Neuronal stem cell (in vitro differentiated cells): Measurements from ENCODE around the gene PLD1.

Experiments used
- DNase-seq: peaks from one replicate; pipeline ENCODE4 v3.0.0-alpha.2; 2013; ENCODE audit warnings: low spot score
- H2AFZ ChIP-seq: one replicate; pipeline ENCODE4 v1.6.1; 2013; ENCODE audit warnings: mild to moderate bottlenecking, low read length, inconsistent platforms
- H2AK5ac ChIP-seq: 2 replicates; pipeline ENCODE4 v1.6.1; 2013; ENCODE audit warnings: low read depth, mild to moderate bottlenecking, inconsistent platforms, low read length, moderate library complexity, mixed read lengths
- H2BK120ac ChIP-seq: 2 replicates; pipeline ENCODE4 v1.6.1; 2013; ENCODE audit warnings: low read depth, mild to moderate bottlenecking, inconsistent platforms, low read length, moderate library complexity, mixed read lengths
- H2BK12ac ChIP-seq: one replicate; pipeline ENCODE4 v1.6.1; 2013; ENCODE audit warnings: low read length, inconsistent platforms
- H2BK15ac ChIP-seq: 2 replicates; pipeline ENCODE4 v1.6.1; 2013; ENCODE audit warnings: mild to moderate bottlenecking, low read length, inconsistent platforms, mixed read lengths
- H2BK5ac ChIP-seq: one replicate; pipeline ENCODE4 v1.6.1; 2013; ENCODE audit warnings: inconsistent platforms, mild to moderate bottlenecking, low read length, moderate library complexity
- H3K14ac ChIP-seq: one replicate; pipeline ENCODE4 v1.6.1; 2013; ENCODE audit warnings: low read length, inconsistent platforms
- H3K18ac ChIP-seq: 2 replicates; pipeline ENCODE4 v1.6.1; 2013; ENCODE audit warnings: low read length, inconsistent platforms
- H3K23ac ChIP-seq: 2 replicates; pipeline ENCODE4 v1.6.1; 2013; ENCODE audit warnings: low read depth, mild to moderate bottlenecking, mixed read lengths, low read length, inconsistent platforms; ENCODE audit not compliant: poor library complexity
- H3K27ac ChIP-seq: replicated peaks from 3 replicates; pipeline ENCODE4 v1.5.1; 2013; ENCODE audit warnings: low read length, inconsistent platforms
- H3K27me3 ChIP-seq, 3 experiments: 2 replicates each; pipeline ENCODE4 v1.6.1; 2013; ENCODE audit warnings: low read length in 3 of 3, mild to moderate bottlenecking in 2 of 3, inconsistent platforms in 1 of 3, low read depth in 1 of 3, mixed read lengths in 1 of 3, moderate library complexity in 1 of 3; ENCODE audit not compliant: control insufficient read depth in 3 of 3, insufficient read depth in 3 of 3
- H3K36me3 ChIP-seq, 2 donors: replicated peaks in 1 of 2; 2 replicates each; pipeline ENCODE4 v1.6.1; 2013; ENCODE audit warnings: low read length in 2 of 2; ENCODE audit not compliant: control insufficient read depth in 2 of 2, insufficient read depth in 2 of 2
- H3K4ac ChIP-seq: 2 replicates; pipeline ENCODE4 v1.6.1; 2013; ENCODE audit warnings: inconsistent platforms, mild to moderate bottlenecking, low read length, moderate library complexity
- H3K4me1 ChIP-seq, 2 donors: 1 replicate in 1 of 2; 2 replicates in 1 of 2; pipeline ENCODE4 v1.6.1; 2013; ENCODE audit warnings: low read length in 2 of 2, low read depth in 1 of 2; ENCODE audit not compliant: control insufficient read depth in 2 of 2, insufficient read depth in 1 of 2
- H3K4me2 ChIP-seq: one replicate; pipeline ENCODE4 v1.6.1; 2013; ENCODE audit warnings: mild to moderate bottlenecking, low read length, inconsistent platforms; ENCODE audit not compliant: insufficient read depth, poor library complexity, severe bottlenecking
- H3K4me3 ChIP-seq, 2 donors: 2 replicates each; pipeline ENCODE4 v1.5.1; 2013; ENCODE audit warnings: low read length in 2 of 2, mild to moderate bottlenecking in 2 of 2, inconsistent platforms in 1 of 2, moderate library complexity in 1 of 2
- H3K79me1 ChIP-seq: one replicate; pipeline ENCODE4 v1.6.1; 2013; ENCODE audit warnings: low read depth, mild to moderate bottlenecking, inconsistent platforms, low read length, moderate library complexity
- H3K9ac ChIP-seq: one replicate; pipeline ENCODE4 v1.6.1; 2013; ENCODE audit warnings: mild to moderate bottlenecking, low read depth, low read length, inconsistent platforms; ENCODE audit not compliant: poor library complexity
- H3K9me3 ChIP-seq, 2 donors: replicated peaks in 1 of 2; 2 replicates each; pipeline versions ENCODE3 to v1.6.1; 2013; ENCODE audit warnings: low read length in 2 of 2, mild to moderate bottlenecking in 2 of 2, inconsistent platforms in 1 of 2, low read depth in 1 of 2, mixed read lengths in 1 of 2, moderate library complexity in 1 of 2; ENCODE audit not compliant: control insufficient read depth in 2 of 2, insufficient read depth in 1 of 2
- H4K8ac ChIP-seq: one replicate; pipeline ENCODE4 v1.6.1; 2013; ENCODE audit warnings: low read depth, mild to moderate bottlenecking, inconsistent platforms, low read length, moderate library complexity
- H4K91ac ChIP-seq: one replicate; pipeline ENCODE4 v1.6.1; 2013; ENCODE audit warnings: low read length, low read depth, mild to moderate bottlenecking, inconsistent platforms; ENCODE audit not compliant: poor library complexity
- WGBS, 2 donors: extraction: QIAGEN DNeasy Blood & Tissue Kit; methylation state at CpG; one replicate each; pipeline ENCODE4 v1.1.7; 2013; ENCODE audit warnings: missing lambda C conversion rate in 2 of 2, mixed read lengths in 1 of 2; ENCODE audit not compliant: insufficient read length in 2 of 2, insufficient replicate concordance in 1 of 2; ENCODE audit errors: extremely low coverage in 2 of 2; 5-methylcytosine and 5-hydroxymethylcytosine counted together

PLD1 gene

GRCh38 chr3:171568766-171569165, 241.5 kb downstream of the PLD1 start:
- H3K23ac ChIP-seq = no peak overlapping the region
- H2BK120ac ChIP-seq = no peak overlapping the region
- no peak overlapping the region for H3K4ac ChIP-seq
- DNase-seq = no peak
- no peaks in the 10 kb centered on the region for H3K27me3 ChIP-seq
- H3K4me2 ChIP-seq = no peak overlapping the region
- H2BK5ac ChIP-seq = no peak overlapping the region
- H4K8ac ChIP-seq = no peak overlapping the region
- no peaks in the 10 kb centered on the region for H3K9me3 ChIP-seq
- no peak overlapping the region for H3K9ac ChIP-seq
- H3K18ac ChIP-seq = no peak overlapping the region
- no peaks in the 10 kb centered on the region for H3K36me3 ChIP-seq
- no peak overlapping the region for H3K14ac ChIP-seq
- H3K79me1 ChIP-seq = no peaks in the 10 kb centered on the region
- no peak overlapping the region for H2AFZ ChIP-seq
- H3K4me1 ChIP-seq = peaks cover 0 to 6% of the 10 kb centered on the region in 2 donors
- H2BK12ac ChIP-seq = no peak overlapping the region
- no peak overlapping the region for H2BK15ac ChIP-seq
- H3K4me3 ChIP-seq = no peak overlapping the region
- H3K27ac ChIP-seq = no peak overlapping the region
- H2AK5ac ChIP-seq = no peak overlapping the region
- no peak overlapping the region for H4K91ac ChIP-seq

DNA sequence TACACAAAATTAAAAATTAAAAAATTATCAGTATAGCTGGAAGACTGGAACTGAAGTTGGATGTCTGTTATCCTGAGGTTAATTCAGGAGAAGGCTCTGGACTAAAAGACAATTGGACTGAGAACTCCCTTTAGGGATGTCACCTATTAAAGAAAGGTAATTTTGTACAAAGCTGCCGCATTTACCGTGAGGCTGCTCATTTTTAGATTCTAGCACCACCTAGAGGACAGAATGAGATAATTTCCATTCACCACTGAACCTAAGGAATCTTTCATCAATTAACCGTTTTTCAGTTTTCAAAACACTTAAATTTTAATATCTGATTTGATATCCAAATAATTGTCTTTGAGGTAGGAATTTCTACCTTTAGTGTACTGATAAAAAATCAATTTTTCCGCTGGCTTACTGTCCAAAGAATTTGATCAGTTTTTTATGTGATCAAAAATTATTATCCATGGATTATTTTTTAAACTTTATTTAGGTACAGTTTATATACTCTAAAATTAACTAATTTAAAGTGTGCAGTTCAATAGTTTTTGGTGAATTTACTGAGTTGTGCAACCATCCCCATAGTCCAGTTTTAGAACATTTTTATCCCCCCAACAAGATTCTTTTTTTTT, 243.4 kb downstream of the PLD1 start:
- Histone ChIP-seq H3K4me1 (peaks cover 0 to 6% of the 10 kb centered on the region in 2 donors), H2AK5ac (no peak overlapping the region), H2AFZ (no peak overlapping the region), H2BK120ac (no peak overlapping the region), H3K9ac (no peak overlapping the region), H3K79me1 (no peaks in the 10 kb centered on the region), H3K27ac (no peak overlapping the region), H3K4ac (no peak overlapping the region), H3K14ac (no peak overlapping the region), H4K91ac (no peak overlapping the region), H3K4me3 (no peak overlapping the region), H3K23ac (no peak overlapping the region), H3K36me3 (no peaks in the 10 kb centered on the region), H2BK5ac (no peak overlapping the region), H3K18ac (no peak overlapping the region), H4K8ac (no peak overlapping the region), H2BK12ac (no peak overlapping the region), H3K4me2 (no peak overlapping the region), H3K27me3 (no peaks in the 10 kb centered on the region), H3K9me3 (peaks cover 0 to 4% of the 10 kb centered on the region in 2 donors), H2BK15ac (no peak overlapping the region)
- no CpG with 5 or more reads among the region's 4 CpGs for WGBS, 2 donors
- peak; percentile 46 for DNase-seq

DNA sequence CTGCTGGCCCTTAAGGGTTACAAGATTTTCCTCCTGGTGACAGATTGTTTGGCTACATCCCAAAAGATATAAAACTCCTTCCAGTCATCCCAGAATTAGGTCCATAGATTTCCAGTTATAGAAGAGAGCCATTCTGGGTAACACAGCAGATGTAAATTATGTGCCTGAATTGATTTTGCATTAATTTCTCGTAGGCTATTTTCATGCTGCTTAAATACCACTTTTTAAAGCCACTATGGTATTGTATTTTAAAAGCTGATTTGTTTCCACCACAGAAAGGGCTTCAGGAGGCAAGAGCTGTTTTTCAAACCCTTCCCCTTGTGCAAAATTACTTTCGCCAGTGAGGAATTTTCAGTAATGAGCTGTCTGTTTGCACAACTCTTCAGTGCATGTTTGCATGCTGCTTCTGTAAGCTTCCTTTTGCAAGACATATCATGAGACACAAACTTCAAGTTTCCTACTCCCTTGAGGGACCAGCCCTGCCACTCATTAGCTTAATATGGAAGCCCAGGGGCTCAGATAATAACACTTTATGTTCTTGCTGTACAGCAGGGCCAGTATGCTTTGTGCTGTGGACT, 244.7 kb downstream of the PLD1 start:
- Histone ChIP-seq H3K4me3 (no peak overlapping the region), H2AFZ (peak overlapping the region; percentile 42), H3K36me3 (no peaks in the 10 kb centered on the region), H3K27ac (no peak overlapping the region), H3K4me2 (no peak overlapping the region), H3K79me1 (no peaks in the 10 kb centered on the region), H2BK5ac (no peak overlapping the region), H2BK12ac (no peak overlapping the region), H4K8ac (no peak overlapping the region), H3K4ac (no peak overlapping the region), H3K14ac (no peak overlapping the region), H3K9me3 (peaks cover 0 to 4% of the 10 kb centered on the region in 2 donors), H3K23ac (no peak overlapping the region), H3K27me3 (no peaks in the 10 kb centered on the region), H2AK5ac (no peak overlapping the region), H4K91ac (no peak overlapping the region), H3K18ac (no peak overlapping the region), H2BK120ac (no peak overlapping the region), H3K9ac (no peak overlapping the region), H3K4me1 (peaks cover 0 to 6% of the 10 kb centered on the region in 2 donors), H2BK15ac (no peak overlapping the region)
- no CpG with 5 or more reads among the region's 2 CpGs for WGBS, 2 donors
- DNase-seq = no peak

- H3K36me3 ChIP-seq = no peaks in the 10 kb centered on the region
- no peak overlapping the region for H2AFZ ChIP-seq
- WGBS, 2 donors = no CpG with 5 or more reads among the region's 6 CpGs
- H2BK5ac ChIP-seq = no peak overlapping the region
- no peak overlapping the region for H2AK5ac ChIP-seq
- no peak overlapping the region for H3K9ac ChIP-seq
- H3K27me3 ChIP-seq = no peaks in the 10 kb centered on the region
- no peak overlapping the region for H3K4me2 ChIP-seq
- no peak for DNase-seq
- peaks cover 0 to 4% of the 10 kb centered on the region in 2 donors for H3K9me3 ChIP-seq
- H3K79me1 ChIP-seq = no peaks in the 10 kb centered on the region
- no peak overlapping the region for H3K4ac ChIP-seq
- H3K4me3 ChIP-seq = no peak overlapping the region
- H3K4me1 ChIP-seq = peaks cover 0 to 6% of the 10 kb centered on the region in 2 donors
- no peak overlapping the region for H4K91ac ChIP-seq
- no peak overlapping the region for H3K14ac ChIP-seq
- no peak overlapping the region for H2BK120ac ChIP-seq
- H3K27ac ChIP-seq = no peak overlapping the region
- H2BK12ac ChIP-seq = no peak overlapping the region
- H3K18ac ChIP-seq = no peak overlapping the region
- no peak overlapping the region for H4K8ac ChIP-seq
- no peak overlapping the region for H2BK15ac ChIP-seq
- H3K23ac ChIP-seq = no peak overlapping the region
Observed at GRCh38 chr3:171564748-171565480, 245.4 kb downstream of the PLD1 start.
